GM20000 (cell line): ENCODE measurements around the gene NFKBIL1.

ENCODE experiments used
- DNase-seq: peaks from one replicate; pipeline ENCODE4 v3.0.0; 2012; ENCODE audit warnings: low spot score
- TF ChIP-seq, protein P1 (sequence below): IDR thresholded peaks from 2 replicates; pipeline ENCODE4 v1.5.1; 2012; ENCODE audit warnings: mild to moderate bottlenecking, control low read depth; ENCODE audit errors: extremely low read depth, missing control alignments

Gene NFKBIL1

DNA sequence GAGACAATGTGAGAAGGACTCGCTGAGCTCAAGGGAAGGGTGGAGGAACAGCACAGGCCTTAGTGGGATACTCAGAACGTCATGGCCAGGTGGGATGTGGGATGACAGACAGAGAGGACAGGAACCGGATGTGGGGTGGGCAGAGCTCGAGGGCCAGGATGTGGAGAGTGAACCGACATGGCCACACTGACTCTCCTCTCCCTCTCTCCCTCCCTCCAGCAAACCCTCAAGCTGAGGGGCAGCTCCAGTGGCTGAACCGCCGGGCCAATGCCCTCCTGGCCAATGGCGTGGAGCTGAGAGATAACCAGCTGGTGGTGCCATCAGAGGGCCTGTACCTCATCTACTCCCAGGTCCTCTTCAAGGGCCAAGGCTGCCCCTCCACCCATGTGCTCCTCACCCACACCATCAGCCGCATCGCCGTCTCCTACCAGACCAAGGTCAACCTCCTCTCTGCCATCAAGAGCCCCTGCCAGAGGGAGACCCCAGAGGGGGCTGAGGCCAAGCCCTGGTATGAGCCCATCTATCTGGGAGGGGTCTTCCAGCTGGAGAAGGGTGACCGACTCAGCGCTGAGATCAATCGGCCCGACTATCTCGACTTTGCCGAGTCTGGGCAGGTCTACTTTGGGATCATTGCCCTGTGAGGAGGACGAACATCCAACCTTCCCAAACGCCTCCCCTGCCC, 29.6 kb downstream of the NFKBIL1 start:
- DNase-seq = peak; percentile 61
- TF ChIP-seq, protein P1, sequence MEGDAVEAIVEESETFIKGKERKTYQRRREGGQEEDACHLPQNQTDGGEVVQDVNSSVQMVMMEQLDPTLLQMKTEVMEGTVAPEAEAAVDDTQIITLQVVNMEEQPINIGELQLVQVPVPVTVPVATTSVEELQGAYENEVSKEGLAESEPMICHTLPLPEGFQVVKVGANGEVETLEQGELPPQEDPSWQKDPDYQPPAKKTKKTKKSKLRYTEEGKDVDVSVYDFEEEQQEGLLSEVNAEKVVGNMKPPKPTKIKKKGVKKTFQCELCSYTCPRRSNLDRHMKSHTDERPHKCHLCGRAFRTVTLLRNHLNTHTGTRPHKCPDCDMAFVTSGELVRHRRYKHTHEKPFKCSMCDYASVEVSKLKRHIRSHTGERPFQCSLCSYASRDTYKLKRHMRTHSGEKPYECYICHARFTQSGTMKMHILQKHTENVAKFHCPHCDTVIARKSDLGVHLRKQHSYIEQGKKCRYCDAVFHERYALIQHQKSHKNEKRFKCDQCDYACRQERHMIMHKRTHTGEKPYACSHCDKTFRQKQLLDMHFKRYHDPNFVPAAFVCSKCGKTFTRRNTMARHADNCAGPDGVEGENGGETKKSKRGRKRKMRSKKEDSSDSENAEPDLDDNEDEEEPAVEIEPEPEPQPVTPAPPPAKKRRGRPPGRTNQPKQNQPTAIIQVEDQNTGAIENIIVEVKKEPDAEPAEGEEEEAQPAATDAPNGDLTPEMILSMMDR = no peak

DNA sequence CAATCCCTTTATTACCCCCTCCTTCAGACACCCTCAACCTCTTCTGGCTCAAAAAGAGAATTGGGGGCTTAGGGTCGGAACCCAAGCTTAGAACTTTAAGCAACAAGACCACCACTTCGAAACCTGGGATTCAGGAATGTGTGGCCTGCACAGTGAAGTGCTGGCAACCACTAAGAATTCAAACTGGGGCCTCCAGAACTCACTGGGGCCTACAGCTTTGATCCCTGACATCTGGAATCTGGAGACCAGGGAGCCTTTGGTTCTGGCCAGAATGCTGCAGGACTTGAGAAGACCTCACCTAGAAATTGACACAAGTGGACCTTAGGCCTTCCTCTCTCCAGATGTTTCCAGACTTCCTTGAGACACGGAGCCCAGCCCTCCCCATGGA, 30.2 kb downstream of the NFKBIL1 start:
- TF ChIP-seq, protein P1 = no peak
- DNase-seq = no peak

DNA sequence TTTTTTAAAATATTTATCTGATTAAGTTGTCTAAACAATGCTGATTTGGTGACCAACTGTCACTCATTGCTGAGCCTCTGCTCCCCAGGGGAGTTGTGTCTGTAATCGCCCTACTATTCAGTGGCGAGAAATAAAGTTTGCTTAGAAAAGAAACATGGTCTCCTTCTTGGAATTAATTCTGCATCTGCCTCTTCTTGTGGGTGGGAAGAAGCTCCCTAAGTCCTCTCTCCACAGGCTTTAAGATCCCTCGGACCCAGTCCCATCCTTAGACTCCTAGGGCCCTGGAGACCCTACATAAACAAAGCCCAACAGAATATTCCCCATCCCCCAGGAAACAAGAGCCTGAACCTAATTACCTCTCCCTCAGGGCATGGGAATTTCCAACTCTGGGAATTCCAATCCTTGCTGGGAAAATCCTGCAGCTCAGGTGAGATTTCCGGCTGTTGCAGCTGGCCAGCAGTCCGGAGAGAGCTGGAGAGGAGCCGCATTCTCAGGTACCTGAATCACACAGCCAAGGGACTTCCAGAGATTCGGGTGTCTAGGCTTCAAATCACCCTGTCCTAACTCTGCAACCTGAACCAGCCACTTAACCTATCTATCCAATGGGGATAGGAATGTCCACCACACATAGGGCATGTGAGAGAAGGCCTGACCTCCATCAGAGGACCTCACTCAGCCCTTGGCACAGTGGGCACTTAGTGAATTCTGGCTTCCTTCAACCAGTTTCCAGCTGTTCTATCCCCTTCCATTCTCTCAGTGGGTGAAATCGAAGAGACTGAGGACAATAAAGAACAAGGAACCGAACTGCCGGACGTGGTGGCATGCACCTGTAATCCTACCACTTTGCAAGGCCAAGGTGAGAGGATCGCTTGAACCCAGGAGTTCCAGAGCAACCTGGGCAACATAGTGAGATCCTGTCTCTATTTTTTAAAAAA, 31.0 kb downstream of the NFKBIL1 start:
- DNase-seq = peak; percentile 12
- TF ChIP-seq, protein P1 = no peak

GRCh38 chr6:31579119-31579505, 31.7 kb downstream of the NFKBIL1 start:
- no peak for DNase-seq
- TF ChIP-seq, protein P1 = no peak

DNA sequence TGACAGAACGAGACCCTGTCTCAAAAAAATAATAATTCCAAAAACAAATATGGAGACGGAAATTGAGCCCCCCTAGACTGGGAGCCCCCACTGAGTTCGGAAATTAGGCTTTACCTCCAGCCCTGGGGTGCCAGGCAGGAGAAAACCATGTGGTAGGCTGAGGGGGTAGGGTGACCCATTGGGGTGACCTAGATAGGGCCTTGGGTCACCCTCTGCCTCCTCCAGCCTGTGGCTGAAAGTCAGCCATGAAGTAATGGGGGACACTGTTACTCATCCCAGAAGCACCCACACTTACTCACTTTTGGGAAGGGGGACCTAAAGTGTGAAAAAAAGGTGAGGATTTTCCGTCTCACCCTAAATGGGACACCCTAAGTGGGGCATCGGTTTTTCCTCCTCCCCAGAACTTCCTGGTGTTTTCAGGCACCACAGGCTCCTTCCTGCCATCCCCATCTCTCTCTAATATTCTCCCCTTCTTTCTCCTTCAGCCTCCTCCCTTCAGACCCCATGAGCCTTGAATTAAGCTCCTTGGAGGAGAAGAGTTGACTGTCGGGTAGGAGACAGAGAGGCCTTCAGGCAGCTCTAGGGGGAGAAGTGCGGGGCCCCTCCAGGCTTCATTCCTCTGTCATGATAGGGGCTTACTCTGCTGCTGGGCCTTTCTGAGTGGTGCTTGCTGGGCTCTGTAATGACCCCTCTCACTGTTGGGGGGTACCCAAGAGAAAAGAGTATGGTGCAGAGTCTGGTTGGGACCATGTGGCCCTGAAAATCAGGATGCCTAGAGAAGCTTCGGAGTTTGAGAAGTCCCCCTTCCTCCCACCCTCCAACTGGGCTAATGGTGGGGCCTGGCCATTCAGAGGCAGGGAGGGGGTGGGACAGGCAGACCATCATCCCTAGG, 32.4 kb downstream of the NFKBIL1 start:
- peak; percentile 34 for DNase-seq
- TF ChIP-seq, protein P1 = no peak

- TF ChIP-seq, protein P1 = no peak
- DNase-seq = no peak
Observed at GRCh38 chr6:31580438-31580740, 33.0 kb downstream of the NFKBIL1 start.
